Activated effector memory CD4-positive, alpha-beta T cell treated with anti-CD3 and anti-CD28 coated beads, Interleukin-2, amount 50 U/mL, for 16 hours (primary cell): ENCODE results near the gene MNDA.
"Not testable (repeated sequence)": the region's sequence is repeated elsewhere in the genome, so short reads cannot be mapped to it uniquely, and the experiment has no call there.

Experiments used
- DNase-seq: peaks from one replicate; pipeline ENCODE4 v3.0.0-alpha.2; 2020

The MNDA gene

DNA sequence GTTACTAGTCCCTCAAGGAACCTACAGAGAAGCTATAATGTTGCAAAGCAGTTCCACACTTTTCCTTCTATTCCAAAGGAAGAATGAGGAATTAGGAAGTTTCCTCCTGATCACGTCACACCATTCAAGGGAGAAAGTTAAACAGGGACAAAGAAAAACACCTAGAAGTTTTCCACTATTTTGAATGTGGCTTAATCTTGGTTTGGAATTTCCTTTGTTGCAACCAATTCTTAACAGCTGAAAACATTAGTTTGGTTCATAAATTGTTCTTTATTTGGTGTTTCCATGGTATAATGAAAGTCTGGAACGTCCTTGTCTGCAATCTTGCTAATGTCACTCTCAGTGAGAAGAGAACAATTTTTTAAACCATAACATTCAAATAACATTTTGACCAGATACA lies 8.4 kb downstream of the MNDA start:
- no peak for DNase-seq

- no peak for DNase-seq
Observed at GRCh38 chr1:158840236-158840635, 9.1 kb downstream of the MNDA start.

- DNase-seq, result no peak
Observed at GRCh38 chr1:158864595-158864994, 33.4 kb downstream of the MNDA start.

DNA sequence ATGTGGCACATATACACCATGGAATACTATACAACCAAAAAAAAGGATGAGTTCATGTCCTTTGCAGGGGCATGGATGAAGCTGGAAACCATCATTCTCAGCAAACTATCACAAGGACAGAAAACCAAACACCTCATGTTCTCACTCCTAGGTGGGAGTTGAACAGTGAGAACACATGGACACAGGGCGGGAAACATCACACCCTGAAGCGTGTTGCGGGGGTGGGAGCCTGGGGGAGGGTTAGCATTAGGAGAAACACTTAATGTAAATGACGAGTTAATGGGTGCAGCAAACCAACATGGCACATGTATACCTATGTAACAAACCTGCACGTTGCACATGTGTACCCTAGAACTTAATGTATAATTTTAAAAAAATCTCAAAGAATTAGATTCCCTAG lies 39.3 kb downstream of the MNDA start:
- DNase-seq, result not testable (repeated sequence)

DNA sequence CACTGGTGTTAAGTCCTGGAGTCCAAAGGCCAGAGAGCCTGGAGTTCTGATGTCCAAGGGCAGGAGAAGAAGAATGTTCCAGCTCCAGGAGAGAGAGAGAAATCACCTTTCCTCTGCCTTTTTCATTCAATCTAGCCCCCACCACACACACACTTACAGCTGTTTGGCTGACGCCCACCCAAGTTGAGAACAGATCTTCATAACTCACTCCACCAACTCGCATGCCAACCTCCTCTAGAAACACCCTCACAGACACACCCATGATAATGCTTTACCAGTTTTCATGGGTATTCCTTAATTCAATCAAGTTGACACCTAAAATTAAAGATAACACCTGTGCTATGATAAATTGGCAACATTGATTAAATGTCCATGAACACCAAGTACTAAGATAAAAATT lies 42.0 kb downstream of the MNDA start:
- DNase-seq, result no peak

DNA sequence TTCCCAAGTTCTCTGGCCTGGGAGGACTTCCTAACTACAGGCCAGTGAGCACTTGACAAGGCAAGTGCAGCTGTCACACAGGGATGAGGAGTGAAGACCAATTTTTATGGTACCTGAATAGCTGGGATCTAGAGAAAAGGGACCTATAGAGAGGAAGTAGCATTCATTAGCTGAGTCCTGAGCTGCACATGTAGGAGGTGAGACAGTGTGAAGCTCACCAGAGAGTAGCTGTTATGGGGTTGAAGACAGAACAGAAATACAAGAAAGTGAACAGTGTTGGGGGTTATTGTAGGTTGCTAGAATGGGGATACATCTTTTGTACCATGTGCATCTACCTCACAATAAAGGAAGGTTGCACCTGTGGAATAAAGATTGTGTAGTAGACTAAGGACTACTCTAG lies 62.5 kb downstream of the MNDA start:
- no peak for DNase-seq

DNA sequence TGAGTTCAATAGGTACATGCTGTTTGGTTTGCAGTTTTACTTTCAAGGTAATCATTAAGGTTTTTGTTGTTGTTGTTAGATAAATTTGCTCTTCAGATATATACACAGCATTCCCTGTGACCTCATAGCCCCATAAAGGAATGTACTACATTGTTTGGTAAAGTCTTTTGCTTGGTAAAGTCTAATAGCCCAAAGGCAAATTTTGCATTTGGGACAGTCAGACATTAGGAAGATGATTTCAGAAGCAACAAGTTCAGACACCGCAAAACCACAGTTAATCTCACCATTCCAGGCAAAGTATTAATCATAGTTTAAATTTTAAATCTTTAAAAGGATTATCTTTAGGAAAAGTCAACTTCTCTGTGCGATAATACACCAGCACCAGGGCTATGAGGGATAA lies 67.6 kb downstream of the MNDA start:
- DNase-seq, result no peak
